GM11168 (cell line): ENCODE measurements around the gene AK8.

Source experiments
- in situ Hi-C: fragments of 300-500 bp; cut with MboI; formaldehyde crosslinking; loops from one replicate; pipeline ENCODE4 v1.12.0; 2022; ENCODE audit warnings: low sequenced_read_pairs; ENCODE audit not compliant: unreplicated experiment

Gene AK8

DNA sequence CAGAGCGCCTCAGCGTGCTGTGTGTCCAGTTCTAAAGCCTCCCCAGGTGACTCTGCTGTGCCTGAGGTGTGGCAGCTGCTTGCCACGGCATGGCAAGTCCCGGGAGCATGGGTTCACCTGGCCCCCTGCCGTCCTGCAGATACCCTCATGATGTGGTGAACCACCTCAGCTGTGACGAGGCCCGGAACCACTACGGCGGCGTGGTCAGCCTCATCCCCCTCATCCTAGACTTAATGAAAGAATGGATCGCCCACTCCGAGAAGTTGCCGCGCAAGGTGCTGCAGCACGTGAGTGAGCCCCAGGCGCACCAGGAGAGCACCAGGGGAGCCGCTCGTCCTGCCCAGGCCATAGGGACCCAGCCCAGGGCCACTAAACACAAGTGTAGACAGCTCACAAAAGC is 10.1 kb upstream of the AK8 start:
- in situ Hi-C loops, result no loop called here

DNA sequence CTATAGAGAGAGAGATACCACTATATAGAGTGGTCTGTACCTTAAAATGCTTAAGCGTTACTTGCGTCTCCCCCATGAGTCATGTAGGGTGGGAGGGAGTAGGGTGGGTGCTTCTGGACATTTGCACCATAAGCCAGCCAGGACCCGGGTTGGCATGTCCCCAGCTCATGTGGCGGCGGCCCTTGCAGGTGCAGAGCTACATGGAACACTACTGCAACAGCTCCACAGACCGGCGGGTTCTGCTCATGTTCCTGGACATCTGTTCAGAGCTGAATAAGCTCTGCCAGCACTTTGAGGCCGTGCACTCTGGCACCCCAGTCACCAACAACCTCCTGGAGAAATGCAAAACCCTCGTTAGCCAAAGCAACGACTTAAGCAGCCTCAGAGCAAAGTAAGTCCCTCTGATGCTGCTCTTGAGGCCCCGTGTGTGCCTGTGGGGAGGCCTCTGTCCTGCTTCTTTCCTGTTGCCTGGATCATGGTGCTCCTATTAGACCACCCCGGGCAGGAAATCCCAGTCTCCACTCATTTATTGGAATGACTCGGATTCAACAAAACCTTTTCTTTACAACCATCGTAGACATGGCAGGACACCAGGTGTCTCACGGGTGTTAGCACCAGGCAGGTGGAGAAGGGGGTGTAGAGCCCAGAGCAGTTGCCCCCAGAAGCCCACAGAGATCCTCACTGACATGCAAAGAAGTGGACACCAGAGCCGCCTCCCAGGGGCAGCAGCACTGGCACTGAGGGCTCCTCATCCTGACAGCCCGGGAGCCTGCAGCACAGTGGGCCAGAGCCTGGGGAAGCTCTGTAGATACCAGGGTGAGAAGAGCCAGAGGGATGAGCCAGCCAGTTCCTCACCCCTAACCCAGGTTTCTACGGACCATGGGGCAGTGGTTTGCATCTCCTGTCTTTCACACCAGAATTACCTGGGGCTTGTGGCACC is 9.4 kb upstream of the AK8 start:
- in situ Hi-C loops, result no loop called here

DNA sequence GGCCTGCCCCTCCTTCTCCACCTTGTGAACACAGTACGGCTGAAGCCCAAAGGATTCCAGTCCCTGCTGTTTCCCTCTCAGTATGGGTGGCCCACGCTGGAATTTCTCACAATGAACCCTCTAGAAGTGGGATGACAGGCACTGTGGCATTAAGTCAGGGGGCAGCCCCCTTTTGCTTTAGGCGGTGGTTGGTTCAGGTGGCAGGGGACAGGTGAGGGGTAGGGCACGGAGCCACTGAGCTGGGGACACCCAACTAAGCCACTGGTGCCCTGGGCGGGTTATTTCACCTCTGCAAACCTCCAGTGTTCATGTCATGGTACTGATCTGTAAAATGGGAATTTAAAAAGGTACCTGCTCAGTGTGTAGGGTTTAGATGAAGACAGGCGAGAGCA is 8.2 kb upstream of the AK8 start:
- in situ Hi-C loops, result no loop called here

DNA sequence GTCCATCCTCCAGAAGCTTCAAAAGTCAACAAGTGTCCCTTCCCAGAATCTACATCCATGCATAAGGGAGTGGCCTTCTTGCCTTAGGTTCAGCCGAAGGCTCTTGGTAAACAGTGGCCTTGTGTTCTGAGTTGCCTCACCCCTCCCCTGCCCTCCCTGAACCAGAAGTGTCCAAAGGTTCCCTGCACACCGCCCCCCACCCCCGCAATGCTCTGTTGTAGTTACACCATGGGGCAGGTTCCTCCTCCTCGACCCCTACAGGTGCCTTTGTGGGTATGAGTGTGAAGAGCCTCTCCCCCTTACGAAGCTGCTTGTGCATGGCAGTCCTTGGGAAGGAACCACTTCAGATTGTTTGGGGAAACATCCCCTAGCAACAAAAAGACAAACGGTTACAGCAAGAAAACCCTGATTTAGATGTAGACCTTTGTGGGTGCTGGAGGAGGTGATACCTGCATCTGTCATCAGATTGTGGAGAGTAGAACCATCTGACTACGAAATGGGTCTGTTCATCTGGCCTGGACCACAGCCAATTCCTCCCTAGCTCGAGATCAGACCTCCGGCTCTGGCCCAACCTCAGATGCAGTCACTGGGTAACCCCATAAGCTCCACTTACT is 7.7 kb upstream of the AK8 start:
- in situ Hi-C loops, result no loop called here

DNA sequence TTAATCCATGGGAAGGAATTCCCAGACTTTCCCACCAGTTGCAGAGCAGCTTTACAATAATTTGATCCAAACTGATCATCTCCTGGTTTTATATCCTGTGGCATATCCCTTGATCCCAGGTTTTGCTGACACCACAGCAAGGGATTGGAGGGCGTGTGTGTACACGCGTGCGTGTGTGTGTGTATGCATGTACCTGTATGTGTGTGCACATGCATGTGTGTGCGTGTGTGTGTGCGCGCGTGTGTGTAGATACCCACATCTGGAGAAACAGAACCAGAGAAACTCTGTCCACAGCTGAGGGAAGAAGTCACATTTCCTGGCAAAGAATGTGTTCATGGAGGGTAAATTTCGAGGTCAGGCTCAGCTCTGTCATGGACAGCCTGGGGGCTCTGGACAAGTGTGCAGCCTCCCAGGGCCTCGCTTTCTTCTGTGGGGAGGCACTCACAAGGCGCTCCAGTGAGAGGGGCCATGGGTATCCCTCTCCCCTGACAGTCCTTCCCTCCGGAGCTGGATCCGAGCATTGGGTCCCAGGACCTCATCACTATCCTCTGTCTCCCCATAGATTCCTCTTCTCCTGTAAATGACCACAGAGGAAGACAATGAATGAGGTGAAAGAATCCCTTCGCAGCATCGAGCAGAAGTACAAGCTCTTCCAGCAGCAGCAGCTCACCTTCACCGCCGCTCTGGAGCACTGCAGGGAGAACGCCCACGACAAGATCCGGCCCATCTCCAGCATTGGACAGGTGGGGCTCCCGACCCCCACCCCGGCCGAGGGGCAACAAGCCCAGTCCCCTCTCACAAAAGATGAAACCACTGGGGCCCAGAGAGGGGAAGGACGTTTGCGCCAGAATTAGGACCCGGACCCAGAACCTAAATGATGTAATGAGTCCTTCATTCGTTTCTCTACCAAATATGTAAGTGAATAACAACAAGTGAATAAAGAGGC is 5.5 kb upstream of the AK8 start:
- in situ Hi-C loops, result no loop called here

DNA sequence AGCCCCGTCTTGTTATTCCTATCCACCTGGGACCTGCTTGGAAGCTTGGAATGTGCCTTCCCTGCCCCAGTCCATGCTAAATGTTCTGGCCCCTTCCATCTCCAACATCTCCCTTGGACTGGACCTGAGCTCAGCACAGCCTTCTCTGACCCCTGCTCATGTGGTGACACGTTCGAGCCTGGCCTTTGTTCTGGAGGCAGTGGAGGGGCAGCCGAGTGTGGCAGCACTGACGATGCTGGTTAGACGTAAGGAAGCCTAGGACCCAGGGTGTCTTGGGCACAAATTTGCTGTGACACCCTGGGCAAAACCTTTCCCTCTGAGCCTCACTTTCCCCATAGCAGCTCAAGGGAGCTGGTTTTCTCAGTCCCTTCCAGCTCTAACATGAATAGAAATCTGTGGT is 4.5 kb upstream of the AK8 start:
- in situ Hi-C loops, result no loop called here

DNA sequence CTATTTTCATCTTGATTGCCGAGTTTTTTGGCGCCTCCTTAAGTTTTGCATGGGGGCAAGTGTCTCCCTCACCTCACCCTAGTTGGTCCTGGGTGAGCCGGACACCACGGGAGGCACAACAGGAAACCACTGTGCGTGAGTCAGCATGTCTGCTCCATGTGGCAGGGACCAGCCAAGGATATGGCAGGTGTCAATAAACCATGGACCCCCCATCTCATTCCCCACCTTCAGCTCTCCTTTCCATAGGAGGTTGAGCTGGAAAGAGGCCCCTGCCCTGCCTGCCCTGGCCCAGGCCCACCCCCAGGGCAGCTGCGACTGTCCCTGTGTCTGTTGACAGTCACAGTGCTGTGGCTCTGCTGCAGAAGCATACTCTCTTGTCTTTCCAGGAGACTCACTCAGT is 3.7 kb upstream of the AK8 start:
- in situ Hi-C loops, result no loop called here

DNA sequence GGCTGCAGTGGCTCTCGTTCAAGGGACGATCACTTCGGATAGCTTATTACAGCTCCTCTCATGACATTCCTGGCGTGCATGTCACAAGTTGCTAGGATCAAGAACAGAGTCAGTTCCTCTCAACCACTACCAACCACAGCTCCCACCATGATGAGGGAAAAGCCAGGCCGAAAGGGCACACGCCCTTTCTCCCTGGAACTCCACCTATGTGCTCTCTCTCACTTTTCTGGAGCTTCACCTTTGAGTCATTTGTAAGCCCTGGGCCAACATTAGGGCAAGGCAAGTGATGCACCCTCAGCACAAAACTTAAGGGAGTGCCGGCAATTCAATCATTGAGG is 2.2 kb upstream of the AK8 start:
- in situ Hi-C loops, result no loop called here

DNA sequence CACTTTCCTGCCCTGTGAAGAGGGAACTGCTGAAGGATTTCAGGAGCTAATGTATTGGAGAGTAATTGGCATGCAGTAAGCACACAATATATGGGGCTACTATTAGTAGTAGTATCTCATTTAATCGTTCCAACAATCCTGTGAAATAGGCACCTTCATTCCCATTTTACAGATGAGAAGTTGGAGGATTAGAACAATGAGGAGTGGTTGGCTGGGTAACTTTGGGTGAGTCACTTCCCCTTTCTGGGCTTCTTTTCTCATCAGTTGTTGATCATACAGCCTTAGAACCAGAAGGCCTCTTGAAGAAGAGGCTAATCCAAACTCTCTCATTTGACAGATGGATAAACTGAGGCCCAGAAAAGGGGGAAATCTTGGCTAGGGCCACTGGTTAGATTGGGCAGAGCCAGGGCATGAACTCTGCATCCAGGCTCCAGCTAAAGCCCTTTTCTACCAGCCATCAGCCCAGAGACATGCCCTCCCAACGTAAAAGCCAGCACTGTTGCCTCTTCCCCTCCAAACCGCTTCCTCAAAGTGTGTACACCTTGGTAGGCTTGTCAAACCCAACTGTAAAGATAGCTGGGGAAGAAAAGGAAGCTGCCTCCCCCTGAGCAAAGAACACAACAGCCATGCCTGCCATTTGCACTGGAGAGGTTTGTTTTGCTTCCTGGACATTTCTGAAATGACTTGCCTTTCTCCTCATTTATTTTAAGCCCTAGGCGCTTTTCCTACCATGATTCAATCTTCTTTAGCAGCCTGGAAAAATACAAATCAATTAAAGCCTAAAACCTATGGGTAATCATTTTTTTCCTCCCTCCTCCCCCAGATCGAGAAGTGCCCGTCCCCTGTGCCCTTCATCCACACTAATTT is 1.6 kb upstream of the AK8 start:
- in situ Hi-C loops, result no loop called here

DNA sequence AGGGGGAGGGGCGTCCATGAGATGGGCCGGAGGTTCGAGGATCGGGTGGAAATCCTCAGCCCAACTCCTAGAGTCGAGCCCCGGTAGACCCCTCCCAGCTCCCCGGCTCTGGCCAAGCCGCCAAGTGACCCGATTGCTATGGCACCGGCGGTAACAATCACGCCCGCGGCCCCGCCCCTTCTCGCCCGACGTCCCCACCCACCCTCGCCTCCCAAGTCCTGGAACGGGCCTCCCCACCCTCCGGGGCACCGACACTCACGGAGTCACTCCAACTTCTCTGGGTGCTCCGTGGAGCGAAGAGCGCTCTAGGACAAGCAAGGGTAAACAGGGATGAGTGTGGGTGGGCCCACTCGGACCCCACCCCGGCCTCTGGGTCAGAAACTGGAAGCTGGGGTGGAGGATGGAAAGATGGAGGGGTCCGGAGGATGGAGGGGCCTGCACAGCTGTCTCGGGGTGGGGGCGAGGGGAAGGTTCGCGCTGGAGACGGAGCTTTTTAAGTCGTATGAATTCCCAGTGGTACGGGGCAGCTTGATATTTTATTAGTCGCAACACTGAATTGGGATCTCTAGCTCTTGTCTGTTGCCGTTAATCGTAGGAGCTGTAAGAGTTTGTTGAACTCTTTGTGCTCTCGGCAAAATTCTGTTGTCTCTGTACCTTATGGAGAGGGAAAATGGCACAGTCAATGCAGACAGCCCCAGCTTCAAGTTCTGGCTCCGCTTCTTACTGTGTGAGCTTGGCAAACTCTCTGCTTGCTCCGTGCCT is 792 bp upstream of the AK8 start, which contains the start of gene SPACA9:
Gene SPACA9 (plus strand): TSS at position 204 of the 762 bp plus-strand sequence. CDS start 5,050 bp downstream, outside the sequence.
- in situ Hi-C loops, result no loop called here

DNA sequence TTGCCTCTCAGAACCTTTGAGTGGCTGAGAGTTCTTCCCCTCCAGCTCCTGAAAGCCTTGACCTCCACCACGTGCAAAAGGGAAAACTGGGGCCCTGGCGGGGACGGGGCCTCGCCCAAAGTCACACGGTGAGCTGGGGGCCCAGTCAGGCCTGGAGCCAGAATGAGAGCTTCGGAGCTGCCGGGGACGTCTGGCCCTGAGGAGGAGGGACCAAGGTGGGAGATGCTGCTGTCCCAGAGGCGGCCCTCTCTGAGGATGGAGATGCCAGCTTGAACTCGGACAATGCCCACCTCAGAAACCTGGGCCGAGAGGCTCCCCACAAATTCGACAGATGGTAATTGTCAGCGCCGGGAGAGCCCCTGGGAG is 643 bp downstream of the AK8 start:
- in situ Hi-C loops, result no loop called here

DNA sequence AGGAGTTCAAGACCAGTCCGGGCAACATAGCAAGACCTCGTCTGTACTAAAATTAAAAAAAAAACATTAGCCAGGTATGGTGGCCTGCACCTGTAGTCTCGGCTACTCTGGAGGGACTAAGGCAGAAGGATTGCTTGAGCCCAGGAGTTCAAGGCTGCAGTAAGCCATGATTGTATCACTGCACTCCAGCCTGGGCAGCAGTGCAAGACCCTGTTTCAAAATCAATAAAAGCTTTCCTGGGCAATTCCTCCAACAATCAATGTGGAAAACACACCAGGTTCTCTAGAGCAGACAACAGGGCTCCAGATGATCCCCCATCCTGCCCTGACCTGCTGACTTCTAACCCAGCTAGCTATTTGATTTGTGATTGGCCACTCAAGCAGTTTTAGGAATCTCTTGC is 1.2 kb downstream of the AK8 start:
- in situ Hi-C loops, result no loop called here

DNA sequence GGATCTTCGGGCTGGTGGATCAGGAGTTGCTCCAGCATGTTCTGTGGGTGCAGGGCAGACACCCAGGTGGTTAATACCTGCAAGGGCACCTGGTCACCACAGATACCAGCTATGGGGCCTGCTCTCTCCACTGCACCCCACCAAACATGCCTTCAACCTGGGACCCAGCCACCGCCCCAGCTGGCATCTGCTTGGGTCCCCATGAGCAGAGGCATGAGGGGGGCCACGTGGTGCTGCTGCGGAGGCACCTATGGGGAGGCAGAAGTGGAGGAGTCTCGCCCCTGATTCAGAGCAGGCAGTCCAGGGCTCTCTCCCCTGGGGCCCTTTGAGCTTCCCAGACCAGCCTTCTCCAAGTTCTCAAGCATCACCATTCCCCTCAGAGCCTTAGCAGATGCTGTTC is 2.9 kb downstream of the AK8 start:
- in situ Hi-C loops, result no loop called here

DNA sequence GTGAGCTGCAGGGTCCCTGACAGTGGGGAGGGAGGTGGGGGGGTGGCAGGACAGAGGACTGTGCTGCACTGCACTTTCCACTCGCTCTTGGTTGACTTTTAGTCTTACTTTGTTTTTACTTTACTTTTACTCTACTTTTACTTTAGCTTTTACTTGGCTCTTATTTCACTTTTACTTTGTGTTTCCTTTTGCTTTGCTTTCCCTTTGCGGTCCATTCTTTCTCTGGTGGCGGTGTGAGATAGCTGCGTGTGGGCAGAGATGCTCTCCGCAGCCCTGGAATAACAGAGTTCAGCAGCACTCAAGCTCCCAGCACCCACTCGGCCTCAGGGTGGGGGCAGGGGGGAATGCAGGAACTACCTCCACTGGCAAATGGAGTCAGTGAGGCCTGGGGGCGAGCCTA is 4.7 kb downstream of the AK8 start:
- in situ Hi-C loops, result no loop called here

DNA sequence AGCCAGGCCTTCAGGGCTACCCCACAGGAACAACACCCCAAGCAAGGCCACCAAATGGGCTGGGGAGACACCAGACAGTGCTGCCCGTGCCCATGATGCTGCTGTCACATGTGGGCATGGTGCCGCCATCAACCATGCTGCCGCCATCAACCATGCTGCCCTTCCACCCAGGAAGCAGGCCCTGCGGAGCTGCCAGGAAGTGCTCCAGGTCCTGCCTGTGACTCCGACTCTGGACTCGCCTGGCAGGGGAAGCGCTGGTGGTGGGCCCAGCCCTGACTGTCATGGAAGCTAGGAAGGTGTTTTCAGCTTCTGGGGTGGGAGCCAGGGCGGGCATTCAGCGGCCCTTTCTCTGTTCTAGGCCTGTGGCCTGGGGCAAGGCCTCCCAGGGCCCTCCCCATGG is 8.8 kb downstream of the AK8 start:
- in situ Hi-C loops, result no loop called here

DNA sequence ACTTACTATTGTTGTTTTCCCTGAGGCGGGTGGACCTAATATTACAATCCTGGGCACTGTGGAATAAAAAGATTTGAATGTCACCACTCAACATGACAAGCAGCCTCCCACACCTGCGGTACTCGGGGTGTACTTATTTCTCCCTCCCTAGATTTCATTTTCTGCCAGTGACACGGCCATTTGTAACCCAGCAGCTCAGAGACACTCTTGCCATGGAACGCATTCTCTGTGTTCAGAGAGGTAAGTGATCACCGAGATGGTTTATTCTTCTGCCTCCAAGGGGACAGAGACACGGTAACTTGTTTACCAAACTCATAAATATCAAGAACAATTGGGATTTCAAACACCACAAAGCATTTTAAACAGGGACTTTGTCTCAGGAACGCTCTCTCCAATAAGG is 11.2 kb downstream of the AK8 start:
- in situ Hi-C loops, result no loop called here

DNA sequence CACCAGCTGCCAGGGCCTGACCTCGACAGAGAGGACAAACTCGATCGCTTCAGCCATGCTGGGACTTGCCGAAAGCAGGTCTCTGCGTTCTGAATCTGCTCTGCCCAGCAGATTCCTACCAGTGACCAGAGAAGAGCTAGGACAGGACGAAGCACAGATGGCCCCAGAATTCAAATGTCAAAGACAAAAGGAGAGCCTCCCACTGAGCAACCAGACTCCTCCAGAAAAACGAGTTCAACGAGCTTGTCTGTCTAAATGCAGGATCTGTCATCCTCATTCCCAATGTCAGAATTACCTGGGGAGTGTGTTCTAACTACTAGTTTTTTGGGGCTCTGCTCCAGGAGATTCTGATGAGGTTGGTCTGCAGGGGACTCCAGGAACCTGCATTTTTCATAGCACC is 13.4 kb downstream of the AK8 start:
- in situ Hi-C loops, result no loop called here

DNA sequence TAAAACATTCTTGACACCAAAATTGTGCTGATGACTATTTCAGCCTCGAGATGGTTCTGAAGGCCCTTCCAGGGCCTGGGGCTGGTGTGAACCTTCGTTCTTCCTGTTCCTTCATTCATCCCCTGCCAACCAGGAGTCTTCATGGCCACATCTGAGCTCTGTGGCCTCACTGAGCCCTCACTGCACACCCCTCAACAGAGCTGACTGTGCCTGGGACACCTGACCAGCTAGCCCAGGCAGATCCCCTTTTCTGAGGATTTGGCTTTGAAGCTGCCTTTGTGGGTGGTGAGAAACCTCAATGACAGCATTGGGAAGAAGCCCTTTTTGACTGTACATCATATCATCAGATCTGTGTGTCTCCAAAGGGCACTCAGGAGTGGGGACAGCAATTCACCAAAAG is 13.8 kb downstream of the AK8 start:
- in situ Hi-C loops, result no loop called here

DNA sequence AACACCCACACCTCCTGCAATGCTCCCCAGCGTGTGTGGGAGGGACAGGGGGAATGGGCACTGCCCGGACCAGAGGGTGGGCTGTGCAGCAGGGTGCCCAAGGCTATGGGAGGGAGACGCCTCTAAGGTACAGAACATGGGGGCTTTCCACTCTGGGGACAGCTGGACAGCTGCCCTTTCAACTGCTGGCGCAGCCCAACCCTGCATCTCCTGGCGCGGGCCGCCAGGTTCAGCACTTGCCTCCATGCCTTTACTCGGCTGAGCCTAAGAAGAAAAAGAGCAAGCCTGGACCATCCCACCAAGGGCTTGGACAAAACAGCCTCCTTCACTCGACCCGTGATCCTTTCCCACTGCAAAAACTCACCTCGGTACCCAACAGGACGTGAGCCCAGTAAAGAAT is 15.0 kb downstream of the AK8 start:
- in situ Hi-C loops, result no loop called here
